Measurements from ENCODE around the gene MTHFD2L. TPM values are rescaled to one million over a fixed set of nuclear protein-coding genes. Genes with fewer than 3 reads are reported as not detected.

Gene MTHFD2L
- total RNA-seq, 1 experiment from 2014 or later, result 11.6 TPM

GRCh38 chr4:74166135-74166534 is 8.2 kb downstream of the MTHFD2L start:
- no peak overlapping the region for H3K18ac ChIP-seq (ENCODE audit: insufficient read length, low read depth, low read length)
- no peak overlapping the region for H2BK12ac ChIP-seq (ENCODE audit: insufficient read length, low read depth, low read length)
- no peak overlapping the region for H4K5ac ChIP-seq (ENCODE audit: insufficient read length, low read depth, low read length)
- no peak overlapping the region for H2BK120ac ChIP-seq (ENCODE audit: low read depth, low read length, poor library complexity, severe bottlenecking)
- WGBS (ENCODE audit: extremely low coverage, insufficient read length, low lambda C conversion rate), result no CpG with 5 or more reads among the region's 1 CpG
- no peak overlapping the region for H3K27ac ChIP-seq (ENCODE audit: insufficient read length, low read depth, low read length)
- no peak overlapping the region for H2BK15ac ChIP-seq (ENCODE audit: low read depth, low read length)
- no peak overlapping the region for H3K23ac ChIP-seq (ENCODE audit: insufficient read length, low read depth, low read length)
- no peak for TF ChIP-seq CTCF (conservative IDR thresholded peaks at IDR 0.05)
- no peak overlapping the region for H3K14ac ChIP-seq (ENCODE audit: insufficient read depth, low read length)
- Mint-ChIP-seq H3K36me3 (ENCODE audit: insufficient read depth in 1 of 3, low read depth in 3 of 3) (peaks cover 4 to 24% (median 15%) of the 10 kb centered on the region in 3 experiments; a peak in 6 of 7 replicates), H3K4me3 (no peak overlapping the region), H3K27ac (no peak overlapping the region), H3K9me3 (no peaks in the 10 kb centered on the region), H3K27me3 (ENCODE audit: low read depth) (no peaks in the 10 kb centered on the region), H3K4me1 (peaks cover 11% of the 10 kb centered on the region in 2 experiments)
- H4K20me1 ChIP-seq (ENCODE audit: control insufficient read depth, insufficient read depth, insufficient read length), result no peaks in the 10 kb centered on the region
- H2BK20ac ChIP-seq (ENCODE audit: low read depth, low read length, poor library complexity, severe bottlenecking), result no peak overlapping the region
- no peak overlapping the region for H3K4ac ChIP-seq (ENCODE audit: low read depth, low read length)
- no peaks in the 10 kb centered on the region for H3K79me2 ChIP-seq (ENCODE audit: insufficient read depth, low read length)
- H2AFZ ChIP-seq (ENCODE audit: low read length), result no peak overlapping the region
- H4K8ac ChIP-seq (replicated peaks; ENCODE audit: insufficient read length, low read depth, low read length), result no peak overlapping the region
- H3T11ph ChIP-seq (ENCODE audit: low read length), result no peak overlapping the region
- H2BK5ac ChIP-seq (ENCODE audit: insufficient read length, low read length), result no peak overlapping the region
- no peaks in the 10 kb centered on the region for H3K27me3 ChIP-seq (ENCODE audit: insufficient read depth, low read length)
- DNase-seq, result no peak
- H3K9me3 ChIP-seq (ENCODE audit: control insufficient read depth, low read depth, low read length), result no peaks in the 10 kb centered on the region
- no peak overlapping the region for H3K9ac ChIP-seq (ENCODE audit: extremely low read depth, insufficient read length, low read length)
- H3K56ac ChIP-seq (ENCODE audit: insufficient read length, low read depth, low read length), result no peak overlapping the region
- no peaks in the 10 kb centered on the region for H3K23me2 ChIP-seq (ENCODE audit: insufficient read length, low read depth, low read length, poor library complexity, severe bottlenecking)
- H3K4me1 ChIP-seq (ENCODE audit: insufficient read depth, low read length), result no peaks in the 10 kb centered on the region
- H4K91ac ChIP-seq (ENCODE audit: insufficient read length, low read depth, low read length), result no peak overlapping the region
- H3K79me1 ChIP-seq (ENCODE audit: insufficient read depth, low read depth, low read length, poor library complexity, severe bottlenecking), result no peaks in the 10 kb centered on the region
- H3K4me2 ChIP-seq (ENCODE audit: insufficient read depth, insufficient read length, low read length), result no peak overlapping the region
- no peak overlapping the region for H2AK5ac ChIP-seq (ENCODE audit: insufficient read length, low read length)

Measured in H9 (cell line).